ENCODE results near the gene TRIM50. TPM values are rescaled to one million over a fixed set of nuclear protein-coding genes. Genes with fewer than 3 reads are reported as not detected.

Gene TRIM50
- total and polyA plus RNA-seq, 2 of the 4 experiments (the other 2 are of a cell fraction): not detected

GRCh38 chr7:73345538-73345937 lies 17.7 kb upstream of the TRIM50 start:
- no peaks in the 10 kb centered on the region for H3K36me3 ChIP-seq (ENCODE audit: control insufficient read depth, insufficient read depth, low read length)
- in situ Hi-C loops (cut with MboI; ENCODE audit: low sequenced_read_pairs): no loop called here

More at GRCh38 chr7:73345538-73345937, 17.7 kb upstream of the TRIM50 start:
- Histone ChIP-seq H3K9ac (ENCODE audit: low read depth, low read length) (no peak overlapping the region), H3K23ac (ENCODE audit: low read depth, low read length) (no peak overlapping the region), H3K9me3 (ENCODE audit: control insufficient read depth, insufficient read depth, low read length) (no peaks in the 10 kb centered on the region), H2BK15ac (ENCODE audit: low read depth, low read length) (no peak overlapping the region), H4K20me1 (ENCODE audit: insufficient read depth, low read length) (no peaks in the 10 kb centered on the region), H3K4me1 (ENCODE audit: control insufficient read depth, insufficient read depth, low read length) (peaks cover 5% of the 10 kb centered on the region), H2BK120ac (ENCODE audit: low read depth, low read length) (no peak overlapping the region), H3K9me1 (ENCODE audit: insufficient read depth, low read length) (0 out of 2 replicates have a peak, but pooled peaks cover 3% of the 10 kb centered on the region), H2AK5ac (ENCODE audit: low read depth, low read length) (no peak overlapping the region), H4K8ac (ENCODE audit: low read depth in 2 of 2, low read length in 2 of 2) (no peak overlapping the region), H3K79me1 (ENCODE audit: low read depth in 1 of 2, low read length in 2 of 2) (no peaks in the 10 kb centered on the region), H3K27me3 (ENCODE audit: control insufficient read depth, insufficient read depth, low read length) (peaks cover 13% of the 10 kb centered on the region), H3K4ac (ENCODE audit: low read depth, low read length) (no peak overlapping the region), H4K5ac (ENCODE audit: low read depth, low read length) (no peak overlapping the region), H2AK9ac (replicated peaks; ENCODE audit: low read depth, low read length, poor library complexity) (no peak overlapping the region), H2BK5ac (ENCODE audit: low read depth, low read length, poor library complexity, severe bottlenecking) (no peak overlapping the region), H3K14ac (replicated peaks; ENCODE audit: low read depth, low read length) (no peak overlapping the region), H2AFZ (replicated peaks; ENCODE audit: low read length, poor library complexity) (no peak overlapping the region), H3K4me3 (ENCODE audit: insufficient read depth, low read depth, low read length) (no peak overlapping the region), H3K18ac (ENCODE audit: low read depth, low read length) (no peak overlapping the region), H2BK20ac (ENCODE audit: low read depth, low read length) (no peak overlapping the region), H4K91ac (ENCODE audit: insufficient read depth, low read depth, low read length) (no peak overlapping the region), H3K56ac (ENCODE audit: extremely low read depth, insufficient read depth, low read length) (no peak overlapping the region), H3K27ac (ENCODE audit: insufficient read depth, low read length) (no peak overlapping the region), H3K4me2 (ENCODE audit: low read depth, low read length) (no peak overlapping the region)
- BruUV-seq (replicated peaks): no TSS peak
- WGBS, 2 experiments (ENCODE audit: extremely low coverage in 2 of 2, insufficient read length in 1 of 2): 60% methylated on average over 1 of the region's 4 CpGs; no CpG with 5 or more reads in 1 of the 2 experiments
- ChIA-PET CTCF (no interaction called here), POLR2A (ENCODE audit: unreplicated experiment) (interaction anchor here (0.6 kb wide), 1 partner anchor 388 kb away, joined by 3 read pairs; no protein-coding TSS in a partner anchor)
- DNase-seq: no peak
- dilution Hi-C loops (cut with HindIII; ENCODE audit: low sequenced_read_pairs, unreplicated experiment): no loop called here
- no peak for ATAC-seq (ENCODE audit: low read depth)
- intact Hi-C loops (cut with micrococcal nuclease): no loop called here
- TF ChIP-seq RFX5 (IDR thresholded peaks at IDR 0.05; ENCODE audit: low read depth, low read length): no peak
- TF ChIP-seq BHLHE40 (IDR thresholded peaks at IDR 0.05; ENCODE audit: low read depth, low read length): no peak
- no peak for TF ChIP-seq SMC3 (IDR thresholded peaks at IDR 0.05; ENCODE audit: low read depth, low read length)
- no peak for TF ChIP-seq MAZ (IDR thresholded peaks at IDR 0.05; ENCODE audit: borderline replicate concordance, low read depth, low read length)
- no peak for TF ChIP-seq NFE2L2 (IDR thresholded peaks at IDR 0.05; ENCODE audit: low read depth, low read length)
- TF ChIP-seq FOS (IDR thresholded peaks at IDR 0.05; ENCODE audit: low read depth, low read length): no peak
- TF ChIP-seq CEBPB (IDR thresholded peaks at IDR 0.05; ENCODE audit: low read depth, low read length): no peak
- TF ChIP-seq USF2 (IDR thresholded peaks at IDR 0.05; ENCODE audit: low read depth, low read length): no peak
- TF ChIP-seq CTCF (conservative IDR thresholded peaks at IDR 0.05; ENCODE audit: low read depth, low read length): no peak
- TF ChIP-seq POLR2A (IDR thresholded peaks at IDR 0.05; ENCODE audit: low read depth, low read length): no peak
